H9 (cell line): ENCODE measurements around the gene PCYT2. TPM values are rescaled to one million over a fixed set of nuclear protein-coding genes. Genes with fewer than 3 reads are reported as not detected.

Source experiments
- DNase-seq: peaks from one replicate; pipeline ENCODE4 v3.0.0-alpha.2; 2017
- H2AFZ ChIP-seq: one replicate; pipeline ENCODE4 v1.6.1; 2013; ENCODE audit warnings: mild to moderate bottlenecking, low read length, control low read depth, moderate library complexity
- H2AK5ac ChIP-seq: 2 replicates; pipeline ENCODE4 v1.6.1; 2013; ENCODE audit warnings: low read length, control low read depth, mixed read lengths; ENCODE audit not compliant: insufficient read length
- H2BK120ac ChIP-seq: one replicate; pipeline ENCODE4 v1.6.1; 2013; ENCODE audit warnings: low read depth, mild to moderate bottlenecking, low read length, control low read depth, inconsistent platforms; ENCODE audit not compliant: poor library complexity, severe bottlenecking
- H2BK12ac ChIP-seq: 2 replicates; pipeline ENCODE4 v1.6.1; 2013; ENCODE audit warnings: low read length, control low read depth, mixed read lengths, low read depth; ENCODE audit not compliant: insufficient read length
- H2BK15ac ChIP-seq: 2 replicates; pipeline ENCODE4 v1.6.1; 2013; ENCODE audit warnings: low read depth, low read length, control low read depth
- H2BK20ac ChIP-seq: one replicate; pipeline ENCODE4 v1.6.1; 2013; ENCODE audit warnings: low read depth, mild to moderate bottlenecking, low read length, control low read depth, inconsistent platforms; ENCODE audit not compliant: poor library complexity, severe bottlenecking
- H2BK5ac ChIP-seq: 2 replicates; pipeline ENCODE4 v1.6.1; 2013; ENCODE audit warnings: low read length, control low read depth, mixed read lengths; ENCODE audit not compliant: insufficient read length
- H3K14ac ChIP-seq: 2 replicates; pipeline ENCODE4 v1.6.1; 2013; ENCODE audit warnings: low read length, control low read depth; ENCODE audit not compliant: insufficient read depth
- H3K18ac ChIP-seq: 2 replicates; pipeline ENCODE4 v1.6.1; 2013; ENCODE audit warnings: low read depth, mild to moderate bottlenecking, mixed read lengths, low read length, control low read depth; ENCODE audit not compliant: insufficient read length
- H3K23ac ChIP-seq: 2 replicates; pipeline ENCODE4 v1.6.1; 2013; ENCODE audit warnings: low read length, control low read depth, mixed read lengths, low read depth; ENCODE audit not compliant: insufficient read length
- H3K23me2 ChIP-seq: 2 replicates; pipeline ENCODE4 v1.6.1; 2013; ENCODE audit warnings: low read depth, mild to moderate bottlenecking, mixed read lengths, low read length, control low read depth; ENCODE audit not compliant: insufficient read length, poor library complexity, severe bottlenecking
- H3K27ac ChIP-seq: 2 replicates; pipeline ENCODE4 v1.5.1; 2013; ENCODE audit warnings: low read length, control low read depth, mixed read lengths, low read depth; ENCODE audit not compliant: insufficient read length
- H3K27me3 ChIP-seq: 2 replicates; pipeline ENCODE4 v1.6.1; 2013; ENCODE audit warnings: low read length, control low read depth, inconsistent platforms; ENCODE audit not compliant: insufficient read depth
- H3K4ac ChIP-seq: 2 replicates; pipeline ENCODE4 v1.6.1; 2013; ENCODE audit warnings: low read depth, mild to moderate bottlenecking, control low read depth, inconsistent platforms, low read length, moderate library complexity
- H3K4me1 ChIP-seq: 2 replicates; pipeline ENCODE4 v1.6.1; 2013; ENCODE audit warnings: low read length, control low read depth, inconsistent platforms; ENCODE audit not compliant: insufficient read depth
- H3K4me2 ChIP-seq: 2 replicates; pipeline ENCODE4 v1.6.1; 2013; ENCODE audit warnings: low read length, control low read depth, mixed read lengths; ENCODE audit not compliant: insufficient read length, insufficient read depth
- H3K56ac ChIP-seq: 2 replicates; pipeline ENCODE4 v1.6.1; 2013; ENCODE audit warnings: low read depth, mild to moderate bottlenecking, mixed read lengths, low read length, control low read depth; ENCODE audit not compliant: insufficient read length
- H3K79me1 ChIP-seq: 2 replicates; pipeline ENCODE4 v1.6.1; 2013; ENCODE audit warnings: low read depth, mild to moderate bottlenecking, moderate library complexity, low read length, control low read depth, inconsistent platforms; ENCODE audit not compliant: insufficient read depth, poor library complexity, severe bottlenecking
- H3K79me2 ChIP-seq: 2 replicates; pipeline ENCODE4 v1.6.1; 2013; ENCODE audit warnings: low read length, control low read depth, inconsistent platforms; ENCODE audit not compliant: insufficient read depth
- H3K9ac ChIP-seq: 2 replicates; pipeline ENCODE4 v1.6.1; 2013; ENCODE audit warnings: low read length, control low read depth, mixed read lengths; ENCODE audit not compliant: insufficient read length; ENCODE audit errors: extremely low read depth
- H3K9me3 ChIP-seq: one replicate; pipeline ENCODE4 v1.6.1; 2013; ENCODE audit warnings: low read depth, low read length, inconsistent platforms; ENCODE audit not compliant: control insufficient read depth
- H3T11ph ChIP-seq: one replicate; pipeline ENCODE4 v1.6.1; 2013; ENCODE audit warnings: mild to moderate bottlenecking, low read length, control low read depth, inconsistent platforms
- H4K20me1 ChIP-seq: one replicate; pipeline ENCODE4 v1.6.1; 2013; ENCODE audit not compliant: control insufficient read depth, insufficient read length, insufficient read depth
- H4K5ac ChIP-seq: 2 replicates; pipeline ENCODE4 v1.6.1; 2013; ENCODE audit warnings: low read depth, mild to moderate bottlenecking, mixed read lengths, low read length, control low read depth; ENCODE audit not compliant: insufficient read length
- H4K8ac ChIP-seq: replicated peaks from 2 replicates; pipeline ENCODE4 v1.6.1; 2013; ENCODE audit warnings: low read length, control low read depth, mixed read lengths, low read depth; ENCODE audit not compliant: insufficient read length
- H4K91ac ChIP-seq: 2 replicates; pipeline ENCODE4 v1.6.1; 2013; ENCODE audit warnings: low read depth, mild to moderate bottlenecking, moderate library complexity, mixed read lengths, low read length, control low read depth; ENCODE audit not compliant: insufficient read length
- H3K27ac Mint-ChIP-seq, 3 experiments: 2 replicates in 2 of 3; 3 replicates in 1 of 3; pipeline ENCODE4 v1.8.0; 2020 to 2021; ENCODE audit warnings: mixed read lengths in 3 of 3, mild to moderate bottlenecking in 1 of 3, moderate library complexity in 1 of 3
- H3K27me3 Mint-ChIP-seq: 2 replicates; pipeline ENCODE4 v1.8.0; 2021; ENCODE audit warnings: low read depth, mild to moderate bottlenecking, moderate library complexity, mixed read lengths
- H3K36me3 Mint-ChIP-seq, 3 experiments: 2 replicates in 2 of 3; 3 replicates in 1 of 3; pipeline ENCODE4 v1.8.0; 2020 to 2021; ENCODE audit warnings: low read depth in 3 of 3, mixed read lengths in 3 of 3; ENCODE audit not compliant: insufficient read depth in 1 of 3
- H3K4me1 Mint-ChIP-seq, 2 experiments: 2 replicates each; pipeline ENCODE4 v1.8.0; 2020; ENCODE audit warnings: mixed read lengths in 2 of 2
- H3K4me3 Mint-ChIP-seq, 2 experiments: 2 replicates in 1 of 2; 3 replicates in 1 of 2; pipeline ENCODE4 v1.8.0; 2020 to 2021; ENCODE audit warnings: mild to moderate bottlenecking in 2 of 2, mixed read lengths in 2 of 2, moderate library complexity in 1 of 2
- H3K9me3 Mint-ChIP-seq, 2 experiments: 2 replicates in 1 of 2; 3 replicates in 1 of 2; pipeline ENCODE4 v1.8.0; 2020; ENCODE audit warnings: mild to moderate bottlenecking in 2 of 2, mixed read lengths in 2 of 2, moderate library complexity in 1 of 2
- CTCF ChIP-seq: fragments of 200-600 bp; sonication (generic); conservative IDR thresholded peaks from 3 replicates; pipeline ENCODE4 v1.8.0; 2021; ENCODE audit warnings: antibody characterized with exemption, mild to moderate bottlenecking
- WGBS: extraction: QIAGEN DNeasy Blood & Tissue Kit; methylation state at CpG from one replicate; pipeline ENCODE4 v1.1.7; 2013; ENCODE audit warnings: missing lambda C conversion rate, low lambda C conversion rate, mixed read lengths; ENCODE audit not compliant: insufficient read length; ENCODE audit errors: extremely low coverage; 5-methylcytosine and 5-hydroxymethylcytosine counted together
- total RNA-seq: library from RNA; stranded (reverse); gene quantifications from 2 replicates; pipeline ENCODE4 v1.2.1, GENCODE V29; 2021

PCYT2 gene
- total RNA-seq, 1 experiment from 2014 or later: 24.5 TPM

DNA sequence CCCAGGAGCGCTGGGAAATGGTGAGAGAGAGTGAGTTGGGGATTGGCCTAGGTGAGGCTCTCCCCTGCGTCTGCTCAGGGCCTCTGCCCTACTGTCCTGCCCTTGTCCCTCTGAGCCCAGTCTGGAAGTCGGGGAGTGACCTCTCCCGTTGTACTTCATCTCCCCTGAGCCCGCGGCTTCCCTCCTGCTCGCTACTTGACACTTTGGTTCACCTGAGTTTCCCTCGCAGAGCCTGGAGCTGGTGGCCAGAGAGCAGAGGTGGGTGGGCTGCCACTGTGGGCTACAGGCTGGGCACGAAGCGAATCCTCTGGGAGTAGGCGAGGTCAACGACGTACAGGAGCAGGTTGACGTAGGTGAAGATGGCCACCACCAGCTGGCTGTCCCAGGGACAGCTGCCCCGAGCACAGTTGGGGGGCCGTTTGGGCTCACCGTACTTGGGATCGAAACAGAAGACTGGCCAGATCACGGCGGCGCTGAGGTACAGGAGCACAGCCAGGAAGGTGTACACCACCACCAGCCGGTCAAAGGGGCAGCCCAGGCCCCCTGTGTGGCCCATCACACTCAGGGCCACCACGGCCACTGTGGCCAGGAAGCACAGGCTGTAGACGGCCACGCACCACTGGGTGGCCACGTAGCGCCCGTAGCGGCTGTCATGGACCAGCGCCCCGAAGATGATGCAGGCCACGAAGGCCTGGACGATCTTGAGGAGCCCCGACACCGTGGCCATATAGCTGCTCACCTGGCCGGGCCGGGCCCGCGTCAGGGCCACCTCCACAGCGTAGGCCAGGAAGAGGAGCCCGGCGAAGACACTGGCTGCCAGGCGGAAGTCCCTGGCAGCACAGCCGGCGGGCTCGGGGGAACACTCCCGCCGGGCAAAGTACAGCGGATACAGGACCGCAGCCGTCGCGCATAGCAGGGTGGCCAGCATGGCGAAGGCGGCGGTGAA lies 29.6 kb upstream of the PCYT2 start:
- no peak overlapping the region for H3K27ac ChIP-seq
- H2BK15ac ChIP-seq: no peak overlapping the region
- H2BK120ac ChIP-seq: no peak overlapping the region
- no peak for DNase-seq
- no peak overlapping the region for H3K9ac ChIP-seq
- peaks cover 70% of the 10 kb centered on the region for H3K27me3 Mint-ChIP-seq
- H2BK20ac ChIP-seq: no peak overlapping the region
- H3K14ac ChIP-seq: no peak overlapping the region
- peaks cover 9 to 28% of the 10 kb centered on the region in 2 experiments for H3K4me1 Mint-ChIP-seq
- H4K8ac ChIP-seq: no peak overlapping the region
- no peak overlapping the region for H3K27ac Mint-ChIP-seq
- peaks cover 2% of the 10 kb centered on the region; the same call in 1 of the 2 replicates for H3K79me2 ChIP-seq
- no peak overlapping the region for H2BK12ac ChIP-seq
- no peak overlapping the region for H2AK5ac ChIP-seq
- TF ChIP-seq CTCF: no peak
- no peak overlapping the region for H3K23ac ChIP-seq
- no CpG with 5 or more reads among the region's 56 CpGs for WGBS
- no peak overlapping the region for H2AFZ ChIP-seq
- no peak overlapping the region for H3K18ac ChIP-seq
- H3K9me3 ChIP-seq: no peaks in the 10 kb centered on the region
- H3K4me3 Mint-ChIP-seq: no peak overlapping the region
- no peak overlapping the region for H3T11ph ChIP-seq
- no peaks in the 10 kb centered on the region for H3K9me3 Mint-ChIP-seq
- H4K5ac ChIP-seq: no peak overlapping the region
- no peaks in the 10 kb centered on the region for H4K20me1 ChIP-seq
- no peaks in the 10 kb centered on the region; the same call in 1 of the 2 replicates for H3K4me1 ChIP-seq
- peaks cover 0 to 5% (median 2%) of the 10 kb centered on the region in 3 experiments; a peak in 4 of 7 replicates for H3K36me3 Mint-ChIP-seq
- H3K4ac ChIP-seq: no peak overlapping the region
- peaks cover 4% of the 10 kb centered on the region for H3K23me2 ChIP-seq
- no peaks in the 10 kb centered on the region for H3K27me3 ChIP-seq
- H3K79me1 ChIP-seq: peaks cover 1% of the 10 kb centered on the region
- H3K4me2 ChIP-seq: no peak overlapping the region
- no peak overlapping the region for H4K91ac ChIP-seq
- H3K56ac ChIP-seq: no peak overlapping the region
- H2BK5ac ChIP-seq: no peak overlapping the region
